ENCODE results near the gene GALNT4. TPM values are rescaled to one million over a fixed set of nuclear protein-coding genes. Genes with fewer than 3 reads are reported as not detected.

Gene GALNT4
- polyA plus RNA-seq, 1 donor (not counting 4 experiments of a cell fraction or from before 2014, with no cell fraction given): 3.4 TPM

GRCh38 chr12:89539426-89540223 lies 15.0 kb upstream of the GALNT4 start:
- FAIRE-seq (no peak), DNase-seq (ENCODE audit: low read depth, low spot score) (no peak)
- peaks cover 5% of the 10 kb centered on the region for H3K4me1 ChIP-seq (ENCODE audit: control insufficient read depth, extremely low read depth, insufficient read depth, low read length)
- no peak overlapping the region for H3K4me2 ChIP-seq (ENCODE audit: control insufficient read depth, extremely low read depth, insufficient read depth, low read depth, low read length)
- no peaks in the 10 kb centered on the region for H3K9me1 ChIP-seq (ENCODE audit: control insufficient read depth, extremely low read depth, insufficient read depth, low read length)
- no peak overlapping the region for H3K9ac ChIP-seq (ENCODE audit: control insufficient read depth, extremely low read depth, insufficient read depth, low read length)
- H2AFZ ChIP-seq (ENCODE audit: control insufficient read depth, low read length): no peak overlapping the region
- no peak overlapping the region for H3K4me3 ChIP-seq (ENCODE audit: control insufficient read depth in 2 of 3, extremely low read depth in 1 of 3, insufficient read depth in 2 of 3, low read depth in 1 of 3, low read length in 3 of 3)
- H4K20me1 ChIP-seq (ENCODE audit: control insufficient read depth, extremely low read depth, insufficient read depth, low read length): no peaks in the 10 kb centered on the region
- dilution Hi-C loops (cut with MboI; ENCODE audit: extremely low pct_ligation_motif_present, low sequenced_read_pairs): no loop called here
- no peaks in the 10 kb centered on the region for H3K9me3 ChIP-seq (ENCODE audit: control insufficient read depth, low read depth, low read length)
- no peak overlapping the region for H3K27ac ChIP-seq (ENCODE audit: control insufficient read depth, insufficient read depth, low read length)
- no peaks in the 10 kb centered on the region for H3K27me3 ChIP-seq (ENCODE audit: control insufficient read depth, extremely low read depth, insufficient read depth, low read length)
- no peaks in the 10 kb centered on the region for H3K36me3 ChIP-seq (ENCODE audit: control insufficient read depth in 2 of 2, extremely low read depth in 1 of 2, insufficient read depth in 2 of 2, low read length in 2 of 2)
- no peaks in the 10 kb centered on the region for H3K79me2 ChIP-seq (ENCODE audit: control insufficient read depth, insufficient read depth, low read length)
- TF ChIP-seq CTCF (optimal IDR thresholded peaks at IDR 0.05 in 1 of 3, IDR thresholded peaks at IDR 0.05 in 1 of 3, conservative IDR thresholded peaks at IDR 0.05 in 1 of 3; ENCODE audit: extremely low read depth in 1 of 3, insufficient read depth in 2 of 3, low read length in 3 of 3) (no peak), EZH2 (IDR thresholded peaks at IDR 0.05; ENCODE audit: low read length) (no peak)

- dilution Hi-C loops (cut with MboI; ENCODE audit: extremely low pct_ligation_motif_present, low sequenced_read_pairs): no loop called here
- FAIRE-seq: no peak
- no peak for TF ChIP-seq CTCF (optimal IDR thresholded peaks at IDR 0.05 in 1 of 3, IDR thresholded peaks at IDR 0.05 in 1 of 3, conservative IDR thresholded peaks at IDR 0.05 in 1 of 3; ENCODE audit: extremely low read depth in 1 of 3, insufficient read depth in 2 of 3, low read length in 3 of 3)
- no peak for TF ChIP-seq EZH2 (IDR thresholded peaks at IDR 0.05; ENCODE audit: low read length)
Measured at GRCh38 chr12:89538897-89539296, 14.3 kb upstream of the GALNT4 start.

More at GRCh38 chr12:89538897-89539296, 14.3 kb upstream of the GALNT4 start:
- Histone ChIP-seq H3K9ac (ENCODE audit: control insufficient read depth, extremely low read depth, insufficient read depth, low read length) (no peak overlapping the region), H2AFZ (ENCODE audit: control insufficient read depth, low read length) (no peak overlapping the region), H3K9me3 (ENCODE audit: control insufficient read depth, low read depth, low read length) (no peaks in the 10 kb centered on the region), H3K36me3 (ENCODE audit: control insufficient read depth in 2 of 2, extremely low read depth in 1 of 2, insufficient read depth in 2 of 2, low read length in 2 of 2) (no peaks in the 10 kb centered on the region), H3K27me3 (ENCODE audit: control insufficient read depth, extremely low read depth, insufficient read depth, low read length) (no peaks in the 10 kb centered on the region), H3K27ac (ENCODE audit: control insufficient read depth, insufficient read depth, low read length) (no peak overlapping the region), H3K9me1 (ENCODE audit: control insufficient read depth, extremely low read depth, insufficient read depth, low read length) (no peaks in the 10 kb centered on the region), H4K20me1 (ENCODE audit: control insufficient read depth, extremely low read depth, insufficient read depth, low read length) (no peaks in the 10 kb centered on the region), H3K4me1 (ENCODE audit: control insufficient read depth, extremely low read depth, insufficient read depth, low read length) (peaks cover 5% of the 10 kb centered on the region), H3K4me3 (ENCODE audit: control insufficient read depth in 2 of 3, extremely low read depth in 1 of 3, insufficient read depth in 2 of 3, low read depth in 1 of 3, low read length in 3 of 3) (no peak overlapping the region), H3K79me2 (ENCODE audit: control insufficient read depth, insufficient read depth, low read length) (no peaks in the 10 kb centered on the region), H3K4me2 (ENCODE audit: control insufficient read depth, extremely low read depth, insufficient read depth, low read depth, low read length) (no peak overlapping the region)
- DNase-seq (ENCODE audit: low read depth, low spot score): no peak
